HCT116 (cell line): ENCODE results near the gene PLA2G15. TPM values are rescaled to one million over a fixed set of nuclear protein-coding genes. Genes with fewer than 3 reads are reported as not detected.

ENCODE experiments used
- ATAC-seq: fragments of 200-7000 bp; cut with Tn5 transposase; 2 replicates; pipeline ENCODE4 v1.9.1; 2020; ENCODE audit warnings: mild to moderate bottlenecking, moderate library complexity
- BruUV-seq: library from RNA; stranded (reverse); fragments of 400-500 nt; replicated peaks from 2 replicates; lab custom pipeline; 2021; lab: Mats Ljungman, UMichigan
- CTCF ChIA-PET: fragments of 300-600 bp; sonication (Branson Sonifier 250); formaldehyde crosslinking; loops from one replicate; lab custom pipeline; 2021; ENCODE audit warnings: antibody characterized with exemption; lab: Charles Lee
- POLR2A ChIA-PET: fragments of 300-600, 350-600 bp; sonication (Branson Sonifier 250); formaldehyde crosslinking; loops from one replicate; lab custom pipeline; 2021; ENCODE audit warnings: antibody characterized with exemption; lab: Charles Lee
- RAD21 ChIA-PET, 2 experiments: fragments of 300-600 bp; sonication (Branson Sonifier 250); formaldehyde crosslinking; loops; one replicate each; lab custom pipeline; 2023; ENCODE audit warnings: low total read pairs in 2 of 2; ENCODE audit not compliant: uncharacterized antibody in 2 of 2, unreplicated experiment in 2 of 2, low non-redundant PET in 1 of 2; lab: Charles Lee
- DNase-seq: peaks from one replicate; pipeline ENCODE4 v3.0.0-alpha.2; 2010; ENCODE audit warnings: low read depth, low spot score
- H2AFZ ChIP-seq: fragments of 200-600 bp; shearing (Covaris generic), sonication (generic); 2 replicates; pipeline ENCODE4 v1.6.1; 2017; ENCODE audit warnings: low read depth, mixed run types, mixed read lengths, antibody characterized with exemption, low read length; ENCODE audit not compliant: poor library complexity, severe bottlenecking
- H3K27ac ChIP-seq: 2 replicates; pipeline ENCODE4 v1.5.1; 2012; ENCODE audit warnings: low read depth, low read length
- H3K27me3 ChIP-seq: fragments of 200-600 bp; sonication (generic); 2 replicates; pipeline ENCODE4 v1.6.1; 2016; ENCODE audit warnings: mixed run types, low read length, mixed read lengths; ENCODE audit not compliant: insufficient read depth
- H3K36me3 ChIP-seq, 2 experiments: fragments of 200-500 bp in 1 of 2; fragments of 200-600 bp in 1 of 2; sonication (Bioruptor generic) in 1 of 2; sonication (generic) in 1 of 2; 2 replicates each; pipeline versions ENCODE4 v1.5.1 to v1.6.1; 2014 to 2016; ENCODE audit warnings: low read length in 2 of 2, inconsistent platforms in 1 of 2, mixed read lengths in 1 of 2, mixed run types in 1 of 2; ENCODE audit not compliant: insufficient read depth in 2 of 2, control insufficient read depth in 1 of 2
- H3K4me1 ChIP-seq, 2 experiments: fragments of 200-600 bp in 1 of 2; sonication (generic) in 1 of 2; 2 replicates each; pipeline versions ENCODE4 v1.5.1 to v1.6.1; 2012 to 2017; ENCODE audit warnings: low read length in 2 of 2, inconsistent platforms in 1 of 2, mild to moderate bottlenecking in 1 of 2, mixed read lengths in 1 of 2, mixed run types in 1 of 2, moderate library complexity in 1 of 2; ENCODE audit not compliant: insufficient read depth in 2 of 2, control insufficient read depth in 1 of 2
- H3K4me2 ChIP-seq: fragments of 200-600 bp; sonication (generic); 2 replicates; pipeline ENCODE4 v1.6.1; 2017; ENCODE audit warnings: mixed run types, low read length, mixed read lengths
- H3K4me3 ChIP-seq, 2 experiments: fragments of 200-600 bp in 1 of 2; sonication (generic) in 1 of 2; replicated peaks in 1 of 2; 2 replicates each; pipeline ENCODE4 v1.5.1; 2011 to 2016; ENCODE audit warnings: low read length in 2 of 2, control low read depth in 1 of 2, low read depth in 1 of 2, mild to moderate bottlenecking in 1 of 2, mixed read lengths in 1 of 2, mixed run types in 1 of 2
- H3K79me2 ChIP-seq: fragments of 200-600 bp; sonication (generic); 2 replicates; pipeline ENCODE4 v1.6.1; 2017; ENCODE audit warnings: mild to moderate bottlenecking, mixed run types, low read length, moderate library complexity, mixed read lengths; ENCODE audit not compliant: insufficient read depth
- H3K9ac ChIP-seq: fragments of 200-600 bp; sonication (generic); 2 replicates; pipeline ENCODE4 v1.6.1; 2016; ENCODE audit warnings: low read length, mixed read lengths
- H3K9me2 ChIP-seq: fragments of 200-600 bp; sonication (generic), shearing (Covaris generic); 2 replicates; pipeline ENCODE4 v1.6.1; 2017; ENCODE audit warnings: mixed run types, mild to moderate bottlenecking, moderate library complexity; ENCODE audit not compliant: insufficient read depth
- H3K9me3 ChIP-seq, 2 experiments: fragments of 200-500 bp in 1 of 2; fragments of 200-600 bp in 1 of 2; sonication (Bioruptor generic) in 1 of 2; sonication (generic) in 1 of 2; 2 replicates each; pipeline ENCODE4 v1.6.1; 2014 to 2017; ENCODE audit warnings: low read length in 2 of 2, mixed read lengths in 2 of 2, inconsistent platforms in 1 of 2, low read depth in 1 of 2, mild to moderate bottlenecking in 1 of 2, mixed run types in 1 of 2, moderate library complexity in 1 of 2; ENCODE audit not compliant: control insufficient read depth in 1 of 2, insufficient read depth in 1 of 2
- H4K20me1 ChIP-seq: fragments of 200-600 bp; sonication (generic), shearing (Covaris generic); 2 replicates; pipeline ENCODE4 v1.6.1; 2017; ENCODE audit warnings: mixed run types, mild to moderate bottlenecking, moderate library complexity; ENCODE audit not compliant: insufficient read depth
- CBX3 ChIP-seq: IDR thresholded peaks from 2 replicates; pipeline ENCODE4 v1.6.1; 2012; ENCODE audit warnings: low read depth
- CEBPB ChIP-seq: IDR thresholded peaks from 2 replicates; pipeline ENCODE4 v1.6.1; 2012; ENCODE audit warnings: low read depth
- ELF1 ChIP-seq: IDR thresholded peaks from 2 replicates; pipeline ENCODE4 v1.6.1; 2012; ENCODE audit warnings: low read depth, borderline replicate concordance
- EZH2 ChIP-seq: fragments of 200-600 bp; sonication (generic); IDR thresholded peaks from 2 replicates; pipeline ENCODE4 v1.6.1; 2017; ENCODE audit warnings: antibody characterized with exemption, mixed run types
- EZH2phosphoT487 ChIP-seq: fragments of 200-600 bp; IDR thresholded peaks from 2 replicates; pipeline ENCODE4 v1.6.1; 2018; ENCODE audit warnings: antibody characterized with exemption, borderline replicate concordance
- FOSL1 ChIP-seq: IDR thresholded peaks from 2 replicates; pipeline ENCODE4 v1.6.1; 2012; ENCODE audit warnings: low read depth
- JUND ChIP-seq: IDR thresholded peaks from 2 replicates; pipeline ENCODE4 v1.6.1; 2012
- POLR2A ChIP-seq: IDR thresholded peaks from 2 replicates; pipeline ENCODE4 v1.7.0; 2011; ENCODE audit warnings: borderline replicate concordance; ENCODE audit not compliant: insufficient read depth, insufficient read length; ENCODE audit errors: extremely low read depth
- POLR2AphosphoS5 ChIP-seq: IDR thresholded peaks from 2 replicates; pipeline ENCODE4 v1.6.1; 2011; ENCODE audit warnings: mild to moderate bottlenecking, low read depth, low read length, moderate library complexity
- RAD21 ChIP-seq: IDR thresholded peaks from 2 replicates; pipeline ENCODE4 v1.6.1; 2012; ENCODE audit warnings: low read depth, mild to moderate bottlenecking
- SIN3A ChIP-seq: IDR thresholded peaks from 2 replicates; pipeline ENCODE4 v1.6.1; 2012; ENCODE audit warnings: low read depth
- ZNF274 ChIP-seq: fragments of 200-500 bp; sonication (Bioruptor generic); IDR thresholded peaks from 2 replicates; pipeline ENCODE4 v1.6.1; 2014; ENCODE audit warnings: mild to moderate bottlenecking, low read depth, low read length, inconsistent platforms
- intact Hi-C: fragments of 100-400 bp; cut with micrococcal nuclease; formaldehyde crosslinking; loops from 2 replicates; pipeline ENCODE4 v1.10.0; 2022
- total RNA-seq: library from RNA; stranded (reverse); gene quantifications from one replicate; pipeline ENCODE4 v1.2.1, GENCODE V29; 2021; ENCODE audit not compliant: unreplicated experiment
- TF ChIP-seq, protein P1 (sequence below): IDR thresholded peaks from 2 replicates; pipeline ENCODE4 v1.6.1; 2012
- TF ChIP-seq, protein P2 (sequence below): IDR thresholded peaks from 2 replicates; pipeline ENCODE4 v1.6.1; 2012; ENCODE audit warnings: low read depth

The PLA2G15 gene
- total RNA-seq, 1 experiment from 2014 or later, result 7.5 TPM

DNA sequence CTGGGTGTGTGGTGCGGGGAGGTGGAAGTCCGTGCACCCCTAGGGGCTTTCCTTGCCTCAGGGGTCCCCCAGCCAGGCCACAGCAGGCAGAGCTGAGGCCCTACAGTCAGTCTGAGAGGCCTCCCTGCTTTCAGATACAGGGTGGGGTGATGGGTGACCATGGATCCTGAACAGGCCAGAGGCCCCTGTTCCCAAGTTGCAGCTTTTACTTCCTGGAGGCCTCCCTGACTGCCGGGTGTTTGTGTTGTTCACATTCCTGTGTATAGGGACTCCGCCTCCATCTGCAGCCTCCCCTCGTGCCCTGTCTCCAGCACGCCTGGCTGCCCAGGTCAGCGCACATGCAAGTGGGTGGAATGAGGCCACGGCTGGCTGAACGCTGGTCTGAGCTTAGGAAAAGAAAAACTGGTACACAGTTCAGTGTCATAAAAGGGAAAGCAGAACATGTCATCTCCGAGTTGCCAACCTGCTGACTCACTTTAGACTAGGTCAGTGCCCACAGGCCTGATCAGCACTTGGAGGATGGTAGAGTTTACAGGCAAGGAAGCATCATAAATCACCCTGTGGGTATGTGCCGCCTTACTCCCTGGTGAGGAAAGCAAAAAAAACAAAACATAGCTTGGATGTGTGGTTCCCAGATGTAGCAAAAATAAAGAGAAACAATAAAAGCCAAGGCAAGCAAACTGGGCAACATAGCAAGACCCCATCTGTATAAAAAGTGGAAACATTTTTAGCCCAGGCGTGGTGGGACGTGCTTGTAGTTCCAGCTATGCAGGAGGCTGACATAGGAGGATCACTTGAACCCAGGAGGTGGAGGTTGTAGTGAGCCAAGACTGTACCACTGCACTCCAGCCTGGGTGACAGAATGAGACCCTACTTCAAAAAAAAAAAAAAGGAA, 13.0 kb downstream of the PLA2G15 start:
- no peak for ATAC-seq
- Histone ChIP-seq H3K36me3 (peaks cover 0 to 2% of the 10 kb centered on the region in 2 experiments; a peak in 2 of 4 replicates), H3K27ac (peak overlapping the region; percentile 1; the same call in 1 of the 2 replicates), H3K9ac (no peak overlapping the region), H4K20me1 (no peaks in the 10 kb centered on the region), H3K9me3 (no peaks in the 10 kb centered on the region), H3K27me3 (no peaks in the 10 kb centered on the region), H3K9me2 (no peaks in the 10 kb centered on the region), H3K4me3 (no peak overlapping the region), H3K4me1 (peaks cover 1 to 12% of the 10 kb centered on the region in 2 experiments; a peak in 3 of 4 replicates), H3K79me2 (no peaks in the 10 kb centered on the region), H2AFZ (no peak overlapping the region), H3K4me2 (no peak overlapping the region)
- no TSS peak for BruUV-seq
- TF ChIP-seq EZH2phosphoT487 (no peak), JUND (no peak), ELF1 (no peak), CEBPB (no peak), RAD21 (no peak), POLR2AphosphoS5 (no peak), EZH2 (no peak), POLR2A (no peak), CBX3 (no peak), SIN3A (no peak), ZNF274 (no peak), FOSL1 (no peak)
- TF ChIP-seq, protein P1, sequence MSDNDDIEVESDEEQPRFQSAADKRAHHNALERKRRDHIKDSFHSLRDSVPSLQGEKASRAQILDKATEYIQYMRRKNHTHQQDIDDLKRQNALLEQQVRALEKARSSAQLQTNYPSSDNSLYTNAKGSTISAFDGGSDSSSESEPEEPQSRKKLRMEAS, result no peak
- TF ChIP-seq, protein P2, sequence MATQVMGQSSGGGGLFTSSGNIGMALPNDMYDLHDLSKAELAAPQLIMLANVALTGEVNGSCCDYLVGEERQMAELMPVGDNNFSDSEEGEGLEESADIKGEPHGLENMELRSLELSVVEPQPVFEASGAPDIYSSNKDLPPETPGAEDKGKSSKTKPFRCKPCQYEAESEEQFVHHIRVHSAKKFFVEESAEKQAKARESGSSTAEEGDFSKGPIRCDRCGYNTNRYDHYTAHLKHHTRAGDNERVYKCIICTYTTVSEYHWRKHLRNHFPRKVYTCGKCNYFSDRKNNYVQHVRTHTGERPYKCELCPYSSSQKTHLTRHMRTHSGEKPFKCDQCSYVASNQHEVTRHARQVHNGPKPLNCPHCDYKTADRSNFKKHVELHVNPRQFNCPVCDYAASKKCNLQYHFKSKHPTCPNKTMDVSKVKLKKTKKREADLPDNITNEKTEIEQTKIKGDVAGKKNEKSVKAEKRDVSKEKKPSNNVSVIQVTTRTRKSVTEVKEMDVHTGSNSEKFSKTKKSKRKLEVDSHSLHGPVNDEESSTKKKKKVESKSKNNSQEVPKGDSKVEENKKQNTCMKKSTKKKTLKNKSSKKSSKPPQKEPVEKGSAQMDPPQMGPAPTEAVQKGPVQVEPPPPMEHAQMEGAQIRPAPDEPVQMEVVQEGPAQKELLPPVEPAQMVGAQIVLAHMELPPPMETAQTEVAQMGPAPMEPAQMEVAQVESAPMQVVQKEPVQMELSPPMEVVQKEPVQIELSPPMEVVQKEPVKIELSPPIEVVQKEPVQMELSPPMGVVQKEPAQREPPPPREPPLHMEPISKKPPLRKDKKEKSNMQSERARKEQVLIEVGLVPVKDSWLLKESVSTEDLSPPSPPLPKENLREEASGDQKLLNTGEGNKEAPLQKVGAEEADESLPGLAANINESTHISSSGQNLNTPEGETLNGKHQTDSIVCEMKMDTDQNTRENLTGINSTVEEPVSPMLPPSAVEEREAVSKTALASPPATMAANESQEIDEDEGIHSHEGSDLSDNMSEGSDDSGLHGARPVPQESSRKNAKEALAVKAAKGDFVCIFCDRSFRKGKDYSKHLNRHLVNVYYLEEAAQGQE, result no peak
- RAD21 ChIA-PET, result no interaction called here
- POLR2A ChIA-PET, result interaction anchor here (0.5 kb wide), 1 partner anchor 21 kb away, joined by 4 read pairs; no protein-coding TSS in a partner anchor
- CTCF ChIA-PET, result interaction anchor here (0.5 kb wide), 1 partner anchor 365 kb away, joined by 3 read pairs; the partner anchor contains the start of gene PSKH1
- intact Hi-C loops, result no loop called here
- DNase-seq, result no peak
